Globus pallidus (tissue), 1 donor: ENCODE measurements around the gene RS1.

Experiments
- DNase-seq: peaks from one replicate; pipeline ENCODE4 v3.0.0-alpha.2; 2015; ENCODE audit warnings: low spot score

RS1 gene

DNA sequence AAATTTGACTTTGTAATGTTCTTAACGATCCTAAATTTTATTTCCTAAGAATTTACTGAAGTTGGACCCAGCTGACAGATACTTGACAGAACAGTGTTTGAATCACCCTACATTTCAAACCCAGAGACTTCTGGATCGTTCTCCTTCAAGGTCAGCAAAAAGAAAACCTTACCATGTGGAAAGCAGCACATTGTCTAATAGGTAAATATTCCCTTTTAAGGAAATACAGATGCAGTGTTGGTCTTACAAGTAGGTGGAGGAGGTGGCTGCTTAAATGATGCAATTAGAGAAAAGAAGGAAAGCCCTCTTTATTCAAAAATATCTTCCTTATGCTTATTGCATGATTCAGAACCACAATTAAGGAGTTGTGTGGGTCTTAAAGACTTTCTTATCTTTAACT lies 73.5 kb downstream of the RS1 start:
- DNase-seq, result no peak

DNA sequence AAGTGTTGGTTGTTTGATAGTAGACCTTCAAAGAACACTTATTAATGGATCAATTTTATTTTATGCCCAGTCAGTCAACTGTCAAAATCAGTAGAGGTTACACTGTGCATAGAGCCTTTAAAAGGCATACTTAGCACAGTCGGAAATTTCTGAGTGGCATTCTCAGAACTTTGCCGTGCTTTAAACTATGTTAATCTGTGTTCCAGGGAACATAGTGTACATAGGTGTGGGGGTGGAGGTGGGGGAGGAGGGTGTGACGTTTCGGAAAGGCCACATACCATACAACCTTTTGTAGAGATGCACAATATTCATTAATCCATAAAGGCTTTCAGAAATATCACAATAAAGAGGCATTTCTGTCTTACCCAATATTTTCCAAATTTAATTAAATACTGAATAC lies 75.8 kb downstream of the RS1 start:
- no peak for DNase-seq

DNA sequence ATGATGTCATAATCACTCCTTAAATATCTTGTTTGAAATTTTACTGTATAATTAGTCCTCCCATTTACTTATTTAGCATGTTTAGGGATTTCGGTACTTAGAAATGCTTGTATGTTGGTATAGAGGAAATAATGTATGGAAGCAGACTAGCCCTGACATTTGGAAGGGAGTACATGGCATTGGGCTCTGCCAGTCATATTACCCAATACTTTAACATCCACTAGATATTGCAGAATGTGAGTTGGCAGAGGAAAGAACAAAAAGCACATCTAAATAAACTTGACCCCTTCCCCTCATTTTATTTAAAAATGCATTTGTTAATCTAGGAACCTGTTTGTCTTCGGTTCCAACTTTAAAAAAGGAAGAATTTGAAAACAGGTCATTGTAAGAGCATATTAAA lies 77.8 kb downstream of the RS1 start:
- no peak for DNase-seq

DNA sequence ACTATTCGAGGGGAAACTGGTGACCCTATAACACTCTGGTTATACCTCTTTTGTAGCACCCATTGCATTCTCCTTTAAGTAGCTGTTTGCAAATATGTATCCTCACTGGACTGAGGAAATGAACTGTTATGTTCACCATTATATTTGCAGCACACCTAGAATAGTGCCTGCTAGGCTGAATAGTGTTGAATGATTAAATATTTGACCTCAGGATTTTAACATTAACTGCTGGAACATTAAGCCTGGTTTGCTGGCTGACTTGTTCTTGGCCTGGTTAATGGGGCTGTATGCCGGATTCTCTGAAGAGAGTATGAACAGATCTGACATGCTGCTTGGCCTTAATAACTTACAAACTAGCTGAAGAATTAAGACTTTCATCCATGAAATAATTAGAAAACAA lies 80.1 kb downstream of the RS1 start:
- DNase-seq, result no peak
